Peyer's patch (tissue), 4 donors: ENCODE measurements around the gene PCSK1N. TPM values are rescaled to one million over a fixed set of nuclear protein-coding genes. Genes with fewer than 3 reads are reported as not detected.

Experiments used
- DNase-seq, 3 donors: peaks; one replicate each; pipeline ENCODE4 v3.0.0-alpha.2; 2017 to 2019
- H3K27ac ChIP-seq, 4 donors: fragments of 200-600 bp; sonication (generic); one replicate each; pipeline ENCODE4 v1.5.1; 2016 to 2019
- H3K27me3 ChIP-seq, 2 donors: fragments of 200-600 bp; sonication (generic); one replicate each; pipeline ENCODE4 v1.5.1; 2019
- H3K36me3 ChIP-seq, 3 donors: fragments of 200-600 bp; sonication (generic); one replicate each; pipeline ENCODE4 v1.5.1; 2016 to 2019
- H3K4me1 ChIP-seq, 4 donors: fragments of 200-600 bp; sonication (generic); one replicate each; pipeline ENCODE4 v1.5.1; 2016 to 2019
- H3K4me3 ChIP-seq, 4 donors: fragments of 200-600 bp; sonication (generic); 1 replicate in 3 of 4; 2 replicates in 1 of 4; pipeline ENCODE4 v1.5.1; 2016 to 2019; ENCODE audit warnings: mild to moderate bottlenecking in 1 of 4
- H3K9me3 ChIP-seq, 4 donors: fragments of 200-600 bp; sonication (generic); one replicate each; pipeline ENCODE4 v1.5.1; 2016 to 2019; ENCODE audit warnings: mild to moderate bottlenecking in 1 of 4
- CTCF ChIP-seq, 6 experiments: fragments of 450-650 bp in 4 of 6; fragments of 200-600 bp in 2 of 6; sonication (generic) in 1 of 6; IDR thresholded peaks; one replicate each; pipeline ENCODE4 v1.5.1; 2017 to 2019; ENCODE audit warnings: antibody characterized with exemption in 6 of 6, mild to moderate bottlenecking in 3 of 6, moderate library complexity in 1 of 6
- POLR2A ChIP-seq, 2 donors: fragments of 450-650 bp; IDR thresholded peaks; one replicate each; pipeline ENCODE4 v1.5.1; 2017; ENCODE audit warnings: antibody characterized with exemption in 2 of 2, mild to moderate bottlenecking in 2 of 2, moderate library complexity in 2 of 2
- total RNA-seq, 4 donors: library from RNA; depleted of rRNA; stranded (reverse); fragments of >200 nt; gene quantifications; one replicate each; pipeline ENCODE4 v1.1.0, GENCODE V29; 2016

The PCSK1N gene
- total RNA-seq, 4 donors from 2014 or later, result 19.0 to 49.2 (median 33.5) TPM; not detected in 1

- peak; percentile 80 to 94 (median 90) for DNase-seq
- H3K27me3 ChIP-seq, result no peaks in the 10 kb centered on the region
- TF ChIP-seq CTCF (IDR thresholded peaks at IDR 0.05), result no peak
- TF ChIP-seq POLR2A (IDR thresholded peaks at IDR 0.05), result peak; percentile 64 to 73
- peak overlapping the region; percentile 84 to 99 (median 96) for H3K27ac ChIP-seq
- H3K4me3 ChIP-seq, result peak overlapping the region; percentile 50 to 73 (median 58)
- H3K36me3 ChIP-seq, result peaks cover 0 to 6% (median 0%) of the 10 kb centered on the region in 3 donors
- no peaks in the 10 kb centered on the region for H3K9me3 ChIP-seq
- H3K4me1 ChIP-seq, result no peaks in the 10 kb centered on the region
Measured at GRCh38 chrX:48802089-48802904, 33.1 kb downstream of the PCSK1N start.

- no peaks in the 10 kb centered on the region for H3K9me3 ChIP-seq
- peak within 1 kb of the TSS; percentile 54 to 81 (median 69) for H3K4me3 ChIP-seq
- DNase-seq, result peak; percentile 92 to 98 (median 94)
- peaks cover 0 to 6% (median 0%) of the 10 kb centered on the region in 3 donors for H3K36me3 ChIP-seq
- no peaks in the 10 kb centered on the region for H3K4me1 ChIP-seq
- no peaks in the 10 kb centered on the region for H3K27me3 ChIP-seq
- peak in 1 of 2 donors; percentile 31 for TF ChIP-seq POLR2A (IDR thresholded peaks at IDR 0.05)
- TF ChIP-seq CTCF (IDR thresholded peaks at IDR 0.05), result no peak
- H3K27ac ChIP-seq, result peak within 1 kb of the TSS; percentile 88 to 99 (median 96)
Measured at GRCh38 chrX:48801280-48802088, 33.9 kb downstream of the PCSK1N start, which contains the start of gene HDAC6. Gene HDAC6 (plus strand): TSS chrX:48802067. CDS start chrX:48802693, 626 bp downstream.

GRCh38 chrX:48800574-48801279, 34.7 kb downstream of the PCSK1N start:
- Histone ChIP-seq H3K27me3 (no peaks in the 10 kb centered on the region), H3K36me3 (peaks cover 0 to 6% (median 0%) of the 10 kb centered on the region in 3 donors), H3K4me3 (peak overlapping the region; percentile 54 to 81 (median 69)), H3K27ac (peak overlapping the region; percentile 88 to 94 (median 93)), H3K4me1 (no peaks in the 10 kb centered on the region), H3K9me3 (no peaks in the 10 kb centered on the region)
- peak in 1 of 6 experiments; percentile 3 for TF ChIP-seq CTCF (IDR thresholded peaks at IDR 0.05)
- TF ChIP-seq POLR2A (IDR thresholded peaks at IDR 0.05), result no peak
- no peak for DNase-seq

GRCh38 chrX:48798318-48798717, 37.1 kb downstream of the PCSK1N start:
- TF ChIP-seq POLR2A (IDR thresholded peaks at IDR 0.05) (no peak), CTCF (IDR thresholded peaks at IDR 0.05) (no peak)
- Histone ChIP-seq H3K27me3 (no peaks in the 10 kb centered on the region), H3K9me3 (no peaks in the 10 kb centered on the region), H3K4me1 (no peaks in the 10 kb centered on the region), H3K36me3 (no peaks in the 10 kb centered on the region), H3K4me3 (no peak overlapping the region), H3K27ac (no peak overlapping the region)
- no peak for DNase-seq

GRCh38 chrX:48794911-48795515, 40.4 kb downstream of the PCSK1N start:
- Histone ChIP-seq H3K27me3 (no peaks in the 10 kb centered on the region), H3K4me3 (no peak overlapping the region), H3K36me3 (no peaks in the 10 kb centered on the region), H3K9me3 (no peaks in the 10 kb centered on the region), H3K27ac (no peak overlapping the region), H3K4me1 (no peaks in the 10 kb centered on the region)
- TF ChIP-seq CTCF (IDR thresholded peaks at IDR 0.05) (no peak), POLR2A (IDR thresholded peaks at IDR 0.05) (no peak)
- no peak for DNase-seq
